Measurements from ENCODE around the gene IQGAP2.

IQGAP2 gene

DNA sequence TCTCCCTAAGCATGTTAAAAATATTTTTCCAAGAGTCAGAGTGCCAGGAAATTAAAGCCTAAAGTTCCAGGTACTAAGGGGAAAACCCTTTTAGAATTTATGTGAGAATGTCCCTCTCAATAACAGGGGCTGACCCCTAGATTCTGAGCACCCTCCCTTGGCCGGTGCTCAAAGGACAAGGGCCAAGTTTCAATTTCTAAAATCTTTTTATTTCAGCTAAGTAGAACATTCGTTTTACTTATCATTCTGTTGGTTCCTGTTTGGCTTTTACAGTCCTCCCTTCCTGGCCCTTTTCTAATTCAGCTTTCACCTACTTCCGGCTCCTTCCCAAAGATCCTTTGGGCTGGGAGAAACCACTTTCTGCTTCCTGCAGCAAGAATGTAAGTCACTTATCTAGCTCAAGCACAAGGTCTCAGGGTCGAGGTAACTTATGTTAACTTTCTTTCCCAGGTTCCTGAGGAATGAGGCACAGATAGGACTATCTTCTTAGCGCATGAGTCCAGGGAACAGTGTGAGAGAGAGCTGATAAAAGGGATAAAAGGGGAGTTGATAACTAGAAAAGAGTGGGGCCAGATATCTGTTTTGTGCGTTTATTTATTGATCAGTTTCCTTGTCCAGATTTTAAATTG, 254.7 kb downstream of the IQGAP2 start:
- CTCF ChIA-PET = no interaction called here
- H3K36me3 Mint-ChIP-seq = peaks cover 50% of the 10 kb centered on the region
- no peak overlapping the region for H3K27ac Mint-ChIP-seq
- no peaks in the 10 kb centered on the region for H3K4me1 Mint-ChIP-seq
- H3K4me3 Mint-ChIP-seq = no peak overlapping the region
- H3K9me3 Mint-ChIP-seq = no peaks in the 10 kb centered on the region
- no peak for DNase-seq
- H3K27me3 Mint-ChIP-seq = no peaks in the 10 kb centered on the region

DNA sequence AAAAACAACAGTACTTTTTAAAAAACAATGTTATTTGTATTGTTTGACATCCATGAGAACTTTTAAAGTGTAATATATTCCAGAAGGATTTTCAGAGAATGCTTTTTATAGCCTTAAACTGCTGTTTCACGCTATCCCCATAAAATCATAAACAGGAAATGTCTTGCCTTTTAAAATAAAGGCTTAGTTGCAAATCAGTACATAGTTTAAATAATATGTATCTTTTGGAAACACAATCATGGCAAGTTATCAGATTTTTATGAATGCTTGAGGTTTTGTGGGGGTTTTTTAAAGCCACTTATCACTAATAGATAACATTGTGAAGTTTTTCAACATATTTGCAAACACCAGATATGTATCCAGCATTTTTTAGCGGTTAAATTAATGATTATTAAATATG, 257.3 kb downstream of the IQGAP2 start:
- peaks cover 50% of the 10 kb centered on the region for H3K36me3 Mint-ChIP-seq

GRCh38 chr5:76662521-76662920, 259.4 kb downstream of the IQGAP2 start:
- no peaks in the 10 kb centered on the region for H3K9me3 Mint-ChIP-seq
- H3K27ac Mint-ChIP-seq = no peak overlapping the region
- H3K4me1 Mint-ChIP-seq = no peaks in the 10 kb centered on the region
- no peak for DNase-seq
- H3K4me3 Mint-ChIP-seq = no peak overlapping the region
- no peaks in the 10 kb centered on the region for H3K27me3 Mint-ChIP-seq
- CTCF ChIA-PET = no interaction called here
- H3K36me3 Mint-ChIP-seq = peaks cover 43% of the 10 kb centered on the region

More for the DNA sequence above, 257.3 kb downstream of the IQGAP2 start:
- CTCF ChIA-PET = no interaction called here
- H3K27ac Mint-ChIP-seq = no peak overlapping the region
- no peak for DNase-seq
- no peaks in the 10 kb centered on the region for H3K9me3 Mint-ChIP-seq
- no peak overlapping the region for H3K4me3 Mint-ChIP-seq
- no peaks in the 10 kb centered on the region for H3K27me3 Mint-ChIP-seq
- no peaks in the 10 kb centered on the region for H3K4me1 Mint-ChIP-seq

DNA sequence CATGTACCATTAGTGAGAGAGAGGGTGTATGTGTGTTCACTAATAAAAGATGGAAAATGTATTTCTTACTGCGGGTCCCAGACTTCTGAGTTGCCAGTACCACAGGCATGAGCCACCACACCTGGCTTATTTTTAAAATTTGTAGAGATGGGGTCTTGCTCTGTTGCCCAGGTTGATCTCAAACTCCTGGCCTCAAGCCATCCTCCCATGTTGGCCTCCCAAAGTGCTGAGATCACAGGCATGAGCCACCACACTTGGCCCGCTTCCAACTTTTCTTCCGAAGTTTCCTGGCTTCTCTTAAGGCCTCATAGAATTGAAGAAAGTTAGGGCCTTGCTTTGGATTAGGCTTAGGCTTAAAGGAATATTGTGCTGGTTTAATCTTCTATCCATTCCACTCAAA, 260.5 kb downstream of the IQGAP2 start:
- no peak overlapping the region for H3K4me3 Mint-ChIP-seq
- CTCF ChIA-PET = no interaction called here
- H3K27me3 Mint-ChIP-seq = no peaks in the 10 kb centered on the region

DNA sequence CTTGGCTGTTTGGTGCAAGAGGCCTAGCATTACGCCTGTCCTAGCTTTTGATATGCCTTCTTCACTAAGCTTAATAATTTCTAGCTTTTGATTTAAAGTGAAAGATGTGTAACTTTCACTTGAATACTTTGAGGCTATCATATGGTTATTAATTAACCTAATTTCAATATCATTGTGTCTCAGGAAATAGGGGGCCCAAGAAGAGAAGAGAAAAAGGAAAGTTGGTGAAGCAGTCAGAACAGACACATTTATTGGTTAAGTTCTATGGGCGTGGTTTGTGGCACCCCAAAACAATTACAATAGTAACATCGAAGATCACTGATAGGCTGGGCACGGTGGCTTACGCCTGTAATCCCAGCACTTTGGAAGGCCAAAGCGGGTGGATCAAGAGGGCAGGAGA, 261.0 kb downstream of the IQGAP2 start:
- Mint-ChIP-seq H3K27ac (no peak overlapping the region), H3K4me1 (no peaks in the 10 kb centered on the region), H3K27me3 (no peaks in the 10 kb centered on the region), H3K9me3 (no peaks in the 10 kb centered on the region), H3K36me3 (peaks cover 41% of the 10 kb centered on the region), H3K4me3 (no peak overlapping the region)
- DNase-seq = no peak
- CTCF ChIA-PET = interaction anchor here (0.6 kb wide), 1 partner anchor 488 kb away, joined by 3 read pairs; no protein-coding TSS in a partner anchor

More for the DNA sequence above, 260.5 kb downstream of the IQGAP2 start:
- no peaks in the 10 kb centered on the region for H3K9me3 Mint-ChIP-seq
- H3K36me3 Mint-ChIP-seq = peaks cover 40% of the 10 kb centered on the region
- H3K27ac Mint-ChIP-seq = no peak overlapping the region
- H3K4me1 Mint-ChIP-seq = no peaks in the 10 kb centered on the region
- no peak for DNase-seq

DNA sequence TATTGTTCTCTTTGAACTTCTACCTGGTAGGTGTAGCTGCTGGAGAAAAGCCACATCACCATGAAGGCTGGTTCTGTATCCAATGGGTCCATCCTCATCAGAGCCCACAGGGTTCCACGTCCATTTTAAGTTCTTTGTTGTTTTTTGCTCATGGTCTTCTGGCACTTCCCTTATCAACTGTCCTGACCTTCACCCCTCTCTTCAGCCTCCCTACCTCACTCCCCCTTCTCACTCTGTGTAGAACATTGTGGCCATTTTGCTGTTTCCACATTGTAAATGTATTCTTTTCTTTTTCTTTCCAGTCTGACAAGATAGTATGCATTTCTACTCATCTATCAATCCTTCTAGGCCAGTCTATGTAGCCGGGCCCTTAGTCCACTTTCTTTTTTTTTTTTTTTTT, 264.4 kb downstream of the IQGAP2 start:
- CTCF ChIA-PET = interaction anchor here (1.3 kb wide), 1 partner anchor 9 kb away, joined by 3 read pairs; no protein-coding TSS in a partner anchor
- DNase-seq = no peak
- H3K4me3 Mint-ChIP-seq = no peak overlapping the region

GRCh38 chr5:76669245-76669644, 266.2 kb downstream of the IQGAP2 start:
- H3K36me3 Mint-ChIP-seq = peaks cover 57% of the 10 kb centered on the region
- CTCF ChIA-PET = interaction anchor here (1.6 kb wide), 1 partner anchor 9 kb away, joined by 4 read pairs; no protein-coding TSS in a partner anchor
- DNase-seq = no peak

More for the DNA sequence above, 264.4 kb downstream of the IQGAP2 start:
- no peaks in the 10 kb centered on the region for H3K27me3 Mint-ChIP-seq
- no peaks in the 10 kb centered on the region for H3K4me1 Mint-ChIP-seq
- H3K36me3 Mint-ChIP-seq = peaks cover 61% of the 10 kb centered on the region
- no peak overlapping the region for H3K27ac Mint-ChIP-seq
- H3K9me3 Mint-ChIP-seq = no peaks in the 10 kb centered on the region

DNA sequence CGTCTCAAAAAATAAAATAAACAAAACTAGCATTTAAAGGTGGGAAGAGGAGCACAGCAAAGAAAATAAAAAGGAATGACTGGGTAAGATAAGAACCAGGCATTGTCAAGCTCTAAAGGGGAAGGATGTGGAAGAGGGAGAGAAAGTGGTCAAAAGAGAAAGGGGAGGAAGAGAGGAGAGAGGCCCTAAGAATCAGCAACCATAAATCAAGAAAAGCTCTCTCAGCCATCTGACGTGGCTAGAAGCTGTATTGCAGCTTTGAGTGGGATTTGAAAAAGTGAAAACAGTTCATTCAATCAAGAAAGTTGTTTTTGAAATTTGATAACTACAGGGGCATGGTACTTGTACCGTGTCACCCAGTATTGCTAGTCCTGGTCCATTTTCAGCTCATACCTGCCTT, 267.4 kb downstream of the IQGAP2 start:
- Mint-ChIP-seq H3K36me3 (peaks cover 59% of the 10 kb centered on the region), H3K27me3 (no peaks in the 10 kb centered on the region), H3K4me3 (no peak overlapping the region), H3K4me1 (no peaks in the 10 kb centered on the region), H3K9me3 (no peaks in the 10 kb centered on the region), H3K27ac (no peak overlapping the region)
- no peak for DNase-seq
- CTCF ChIA-PET = no interaction called here

More at GRCh38 chr5:76669245-76669644, 266.2 kb downstream of the IQGAP2 start:
- no peak overlapping the region for H3K4me3 Mint-ChIP-seq
- H3K9me3 Mint-ChIP-seq = no peaks in the 10 kb centered on the region
- no peak overlapping the region for H3K27ac Mint-ChIP-seq
- H3K4me1 Mint-ChIP-seq = no peaks in the 10 kb centered on the region
- H3K27me3 Mint-ChIP-seq = no peaks in the 10 kb centered on the region

DNA sequence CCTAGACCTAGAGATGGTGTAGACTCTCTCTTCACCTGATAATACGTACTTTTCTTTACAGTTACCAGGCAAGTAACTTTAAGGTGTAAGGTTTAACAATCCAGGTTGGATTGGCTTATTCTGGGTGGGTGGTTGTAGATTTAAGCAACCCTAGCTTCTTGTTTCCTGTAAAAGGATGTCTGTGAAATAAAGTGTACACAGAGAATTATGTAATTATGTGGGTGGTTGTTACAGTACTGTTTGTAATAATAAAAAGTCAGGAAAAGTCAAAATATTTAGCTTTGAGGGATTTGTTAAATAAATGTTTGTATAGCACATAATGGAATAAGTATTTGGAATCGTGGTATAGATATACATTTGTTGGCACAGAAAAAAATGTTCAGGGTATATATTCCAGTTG, 269.2 kb downstream of the IQGAP2 start:
- no peak overlapping the region for H3K27ac Mint-ChIP-seq
- CTCF ChIA-PET = no interaction called here
- no peaks in the 10 kb centered on the region for H3K27me3 Mint-ChIP-seq
- H3K4me3 Mint-ChIP-seq = no peak overlapping the region
- H3K4me1 Mint-ChIP-seq = no peaks in the 10 kb centered on the region
- no peaks in the 10 kb centered on the region for H3K9me3 Mint-ChIP-seq
- no peak for DNase-seq
- H3K36me3 Mint-ChIP-seq = peaks cover 70% of the 10 kb centered on the region

DNA sequence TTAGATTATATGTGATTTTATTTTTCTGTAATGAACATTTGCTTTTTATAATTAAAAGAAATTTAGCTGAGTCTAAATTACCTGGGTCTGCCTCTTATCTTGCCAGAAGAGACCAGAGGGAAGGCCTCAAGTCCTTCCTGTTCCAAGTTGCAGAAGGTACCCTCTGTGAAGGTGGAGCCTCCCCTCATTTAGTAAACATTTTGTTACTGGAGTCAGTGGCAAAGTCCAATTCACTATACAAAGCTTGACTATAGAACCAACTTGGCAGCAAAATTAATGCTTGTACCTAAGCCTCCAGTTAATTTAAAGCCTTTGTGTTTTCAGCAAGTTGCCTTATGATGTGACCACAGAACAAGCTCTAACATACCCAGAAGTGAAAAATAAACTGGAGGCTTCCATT, 270.0 kb downstream of the IQGAP2 start:
- Mint-ChIP-seq H3K4me1 (no peaks in the 10 kb centered on the region), H3K36me3 (peaks cover 70% of the 10 kb centered on the region), H3K27me3 (no peaks in the 10 kb centered on the region), H3K9me3 (no peaks in the 10 kb centered on the region), H3K27ac (no peak overlapping the region), H3K4me3 (no peak overlapping the region)
- DNase-seq = no peak
- CTCF ChIA-PET = no interaction called here

- no peaks in the 10 kb centered on the region for H3K27me3 Mint-ChIP-seq
- no peak for DNase-seq
- CTCF ChIA-PET = interaction anchor here (1.4 kb wide), 1 partner anchor 100 kb away, joined by 5 read pairs; no protein-coding TSS in a partner anchor
- H3K27ac Mint-ChIP-seq = no peak overlapping the region
- no peak overlapping the region for H3K4me3 Mint-ChIP-seq
- H3K4me1 Mint-ChIP-seq = no peaks in the 10 kb centered on the region
- H3K36me3 Mint-ChIP-seq = peaks cover 68% of the 10 kb centered on the region
- H3K9me3 Mint-ChIP-seq = no peaks in the 10 kb centered on the region
Measured at GRCh38 chr5:76674330-76675066, 271.4 kb downstream of the IQGAP2 start.

DNA sequence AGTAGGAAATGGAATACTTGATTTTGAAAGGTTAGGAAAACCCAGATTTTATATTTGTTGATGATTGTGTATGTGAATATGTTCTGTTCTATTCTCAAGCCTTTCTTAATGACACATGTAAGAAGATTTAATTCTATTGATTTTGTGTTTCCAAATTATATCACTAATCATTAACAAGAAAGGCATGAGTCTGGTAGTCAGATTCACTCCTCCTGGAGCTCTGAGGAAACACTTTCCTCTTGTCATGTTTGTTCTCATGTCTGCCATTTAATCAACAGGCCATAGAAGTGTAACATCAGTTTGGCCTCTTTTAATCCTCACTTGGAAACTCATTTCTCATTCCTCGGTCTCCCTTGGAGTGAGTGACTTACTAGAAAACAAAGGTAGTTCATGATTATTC, 272.3 kb downstream of the IQGAP2 start:
- H3K36me3 Mint-ChIP-seq = peaks cover 68% of the 10 kb centered on the region
- no peaks in the 10 kb centered on the region for H3K27me3 Mint-ChIP-seq
- H3K9me3 Mint-ChIP-seq = no peaks in the 10 kb centered on the region
- H3K4me1 Mint-ChIP-seq = no peaks in the 10 kb centered on the region
- DNase-seq = no peak
- CTCF ChIA-PET = no interaction called here
- H3K4me3 Mint-ChIP-seq = no peak overlapping the region
- H3K27ac Mint-ChIP-seq = no peak overlapping the region

- no peak for DNase-seq
- Mint-ChIP-seq H3K9me3 (no peaks in the 10 kb centered on the region), H3K4me1 (no peaks in the 10 kb centered on the region), H3K27ac (no peak overlapping the region), H3K27me3 (no peaks in the 10 kb centered on the region), H3K36me3 (peaks cover 60% of the 10 kb centered on the region), H3K4me3 (no peak overlapping the region)
- CTCF ChIA-PET = interaction anchor here (1.0 to 1.4 kb wide), 2 partner anchors 9 to 97 kb away, joined by 3 to 4 read pairs; no protein-coding TSS in a partner anchor
Measured at GRCh38 chr5:76677849-76678472, 274.9 kb downstream of the IQGAP2 start.

DNA sequence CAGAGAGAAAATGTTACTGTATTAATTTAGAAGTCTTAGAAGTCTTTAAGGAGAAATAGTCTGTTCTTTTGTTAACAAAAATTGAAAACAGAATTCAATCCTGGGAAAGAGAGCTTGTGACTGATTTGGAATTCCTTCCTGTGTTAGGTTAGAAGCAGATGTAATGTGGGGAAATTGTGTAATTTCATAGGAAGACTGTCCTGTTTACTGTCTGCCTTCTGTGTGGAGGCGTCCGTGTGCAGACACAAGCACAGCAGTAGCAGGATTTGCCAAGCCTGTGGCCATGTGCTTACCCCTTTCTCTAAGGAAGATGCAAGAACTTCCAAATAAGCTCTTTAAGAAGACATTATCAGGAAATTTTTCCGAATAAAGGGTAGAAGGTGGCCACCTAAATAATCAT, 276.1 kb downstream of the IQGAP2 start:
- H3K27ac Mint-ChIP-seq = no peak overlapping the region
- no peaks in the 10 kb centered on the region for H3K9me3 Mint-ChIP-seq
- CTCF ChIA-PET = interaction anchor here (1.4 kb wide), 1 partner anchor 10 kb away, joined by 4 read pairs; no protein-coding TSS in a partner anchor
- peaks cover 65% of the 10 kb centered on the region for H3K36me3 Mint-ChIP-seq
- H3K27me3 Mint-ChIP-seq = no peaks in the 10 kb centered on the region
- H3K4me3 Mint-ChIP-seq = no peak overlapping the region
- no peak for DNase-seq
- H3K4me1 Mint-ChIP-seq = no peaks in the 10 kb centered on the region

Measured in activated naive CD4-positive, alpha-beta T cell treated with anti-CD3 and anti-CD28 coated beads, Interleukin-2, amount 10 ng/mL, durations not matched to agents 7 days and 5 days (primary cell).